Stimulated activated CD4-positive, alpha-beta T cell treated with anti-CD3 and anti-CD28 coated beads, Interleukin-2, amount 100 ng/mL, for 48 hours (primary cell): Measurements from ENCODE around the gene PCDHGA7.
"Not testable (repeated sequence)": the region's sequence is repeated elsewhere in the genome, so short reads cannot be mapped to it uniquely, and the experiment has no call there.

Experiments used
- DNase-seq, 2 donors: peaks; one replicate each; pipeline ENCODE4 v3.0.0-alpha.2; 2020

The PCDHGA7 gene

DNA sequence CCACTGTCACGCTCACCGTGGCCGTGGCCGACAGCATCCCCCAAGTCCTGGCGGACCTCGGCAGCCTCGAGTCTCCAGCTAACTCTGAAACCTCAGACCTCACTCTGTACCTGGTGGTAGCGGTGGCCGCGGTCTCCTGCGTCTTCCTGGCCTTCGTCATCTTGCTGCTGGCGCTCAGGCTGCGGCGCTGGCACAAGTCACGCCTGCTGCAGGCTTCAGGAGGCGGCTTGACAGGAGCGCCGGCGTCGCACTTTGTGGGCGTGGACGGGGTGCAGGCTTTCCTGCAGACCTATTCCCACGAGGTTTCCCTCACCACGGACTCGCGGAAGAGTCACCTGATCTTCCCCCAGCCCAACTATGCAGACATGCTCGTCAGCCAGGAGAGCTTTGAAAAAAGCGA is 50.2 kb downstream of the PCDHGA7 start:
- DNase-seq: not testable (repeated sequence)

DNA sequence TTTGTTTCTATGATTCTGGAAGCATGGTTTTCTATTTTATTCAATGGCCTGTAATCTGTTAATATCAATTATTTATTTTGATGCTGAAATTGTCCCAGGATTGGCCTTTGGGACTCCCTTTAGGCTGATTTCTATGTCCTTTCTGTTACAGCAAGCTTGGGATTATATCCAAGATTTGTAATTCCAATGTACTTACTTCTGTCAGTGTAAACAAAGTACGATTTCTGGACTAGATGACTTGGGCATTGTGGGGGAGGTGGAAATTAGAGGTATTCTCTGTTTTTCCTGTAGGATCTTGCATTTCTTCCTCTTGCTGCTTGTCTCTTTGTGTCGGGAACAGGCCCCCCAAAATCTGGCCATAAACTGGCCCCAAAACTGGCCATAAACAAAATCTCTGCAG is 51.5 kb downstream of the PCDHGA7 start:
- DNase-seq: no peak
